Activated naive CD4-positive, alpha-beta T cell treated with anti-CD3 and anti-CD28 coated beads, Interleukin-2, amount 50 U/mL, for 72 hours (primary cell): ENCODE results near the gene DYNC1I2. TPM values are rescaled to one million over a fixed set of nuclear protein-coding genes. Genes with fewer than 3 reads are reported as not detected.
A peak's percentile ranks its signal among the peaks of the same experiment; 100 is the strongest.

Source experiments
- ATAC-seq, 2 donors: fragments of 150-1000 bp; cut with Tn5 transposase; 2 replicates each; pipeline ENCODE4 v1.10.0; 2021; ENCODE audit warnings: mild to moderate bottlenecking in 2 of 2, moderate library complexity in 2 of 2
- DNase-seq, 2 donors: peaks; one replicate each; pipeline ENCODE4 v3.0.0; 2021 to 2022; ENCODE audit warnings: low spot score in 2 of 2
- H3K27ac Mint-ChIP-seq, 2 donors: one replicate each; pipeline ENCODE4 v1.8.0; 2022; ENCODE audit warnings: mild to moderate bottlenecking in 2 of 2, mixed read lengths in 2 of 2
- H3K36me3 Mint-ChIP-seq, 2 donors: one replicate each; pipeline ENCODE4 v1.8.0; 2022; ENCODE audit warnings: mixed read lengths in 2 of 2
- H3K9me3 Mint-ChIP-seq, 2 donors: one replicate each; pipeline ENCODE4 v1.8.0; 2022; ENCODE audit warnings: mixed read lengths in 2 of 2
- total RNA-seq, 2 donors: library from RNA; stranded (reverse); gene quantifications; one replicate each; pipeline ENCODE4 v1.2.3, GENCODE V29; 2022

Gene DYNC1I2
- total RNA-seq, 2 donors from 2014 or later = 25.5 to 52.9 TPM

DNA sequence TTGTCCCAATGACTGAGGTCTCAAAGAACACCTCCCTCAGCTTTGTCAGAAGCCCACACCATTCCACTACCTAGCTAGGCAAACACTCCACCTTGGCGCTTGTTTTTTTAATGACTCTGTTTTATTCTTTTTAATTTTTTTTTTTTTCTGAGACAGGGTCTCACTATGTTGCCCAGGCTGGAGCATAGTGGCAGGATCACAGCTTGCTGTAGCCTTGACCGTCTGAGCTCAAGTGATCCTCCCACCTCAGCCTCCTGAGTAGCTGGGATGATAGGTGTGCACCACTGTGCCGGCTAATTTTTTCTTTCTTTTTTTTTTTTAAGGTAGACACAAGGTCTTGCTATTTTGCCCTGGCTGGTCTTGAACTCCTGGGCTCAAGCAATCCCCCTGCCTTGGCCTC lies 104.9 kb downstream of the DYNC1I2 start:
- Mint-ChIP-seq H3K9me3 (no peaks in the 10 kb centered on the region), H3K27ac (no peak overlapping the region), H3K36me3 (peaks cover 5 to 11% of the 10 kb centered on the region in 2 donors)
- no peak for ATAC-seq
- no peak for DNase-seq

DNA sequence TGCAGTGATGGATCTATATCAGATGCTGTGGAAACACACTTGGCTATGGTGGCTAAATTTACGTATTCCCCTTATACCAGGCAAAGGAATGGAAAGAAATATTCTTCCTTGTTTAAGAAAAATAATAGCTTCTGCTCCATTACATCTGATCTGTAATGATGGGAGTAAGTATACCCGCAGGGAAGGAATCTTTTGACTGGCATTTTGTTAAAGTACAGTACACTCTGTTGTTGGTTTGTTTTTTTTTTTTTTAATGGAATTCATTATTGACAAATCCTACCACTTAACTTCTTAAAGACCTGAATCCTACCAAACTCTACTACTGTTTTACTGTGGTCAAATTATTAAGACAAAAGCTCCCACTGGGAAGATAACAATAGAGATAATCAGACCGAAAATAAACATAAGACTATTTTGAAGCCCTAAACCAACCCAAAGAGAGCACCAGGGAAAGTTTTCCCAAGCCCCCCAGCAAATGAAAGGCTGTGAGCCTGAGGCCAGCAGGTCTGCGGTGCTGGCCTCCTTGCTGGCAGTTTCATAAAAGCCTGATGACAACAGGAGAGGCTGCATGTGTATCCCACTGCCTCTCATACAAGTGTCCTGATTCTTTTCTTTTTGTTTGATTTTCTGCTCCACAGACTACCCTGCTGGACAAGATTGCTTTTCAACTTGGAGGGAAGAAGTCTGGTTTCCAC lies 105.8 kb downstream of the DYNC1I2 start:
- H3K9me3 Mint-ChIP-seq = no peaks in the 10 kb centered on the region
- DNase-seq (no peak), ATAC-seq (no peak)
- H3K36me3 Mint-ChIP-seq = peaks cover 0 to 11% of the 10 kb centered on the region in 2 donors
- no peak overlapping the region for H3K27ac Mint-ChIP-seq

DNA sequence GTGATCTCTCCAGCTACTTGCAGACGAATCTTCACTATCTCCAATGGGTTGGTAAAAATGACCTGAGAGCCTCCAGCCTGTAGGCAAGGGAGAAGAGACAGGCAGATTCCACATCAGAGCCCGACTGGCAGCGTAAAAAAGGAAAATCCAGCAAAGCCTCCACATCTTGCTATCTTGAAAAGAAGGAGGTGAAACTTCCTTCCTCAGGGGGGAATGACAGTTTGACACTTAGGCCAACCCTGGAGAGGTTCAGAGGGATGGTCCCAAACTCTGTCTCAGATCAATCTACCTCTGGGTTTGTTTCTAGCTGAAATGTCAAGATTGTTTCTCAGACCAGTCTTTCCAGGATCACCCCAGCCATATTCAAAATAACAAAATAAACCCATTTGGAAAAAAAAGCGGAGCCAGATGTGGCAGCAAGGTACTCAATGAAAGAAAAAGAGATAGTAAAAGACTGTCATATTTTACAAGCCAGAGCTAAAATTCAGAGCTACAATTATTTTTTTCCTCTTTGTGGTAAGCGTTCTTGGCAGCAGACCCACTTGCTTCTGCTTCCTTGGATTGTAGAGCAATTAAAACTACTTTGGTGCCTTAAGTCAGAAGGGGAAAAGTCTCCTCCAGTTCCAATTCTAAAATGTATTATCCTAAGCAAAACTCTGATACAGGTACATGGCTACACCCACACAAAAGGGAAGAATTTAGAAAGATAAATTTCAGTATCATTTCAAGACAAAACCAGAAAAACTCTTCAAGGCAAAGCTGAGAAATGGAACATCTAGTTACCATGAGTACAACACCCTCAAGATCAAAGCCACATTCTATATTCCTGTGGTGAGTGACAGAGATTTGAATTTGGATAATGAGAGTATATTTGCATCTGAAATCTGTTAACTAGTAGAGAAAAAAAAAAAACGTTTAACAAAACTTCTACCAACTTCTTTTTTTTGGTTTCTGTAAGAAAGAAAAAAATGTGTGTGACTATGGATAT lies 106.7 kb downstream of the DYNC1I2 start:
- ATAC-seq (peak; percentile 52 to 84), DNase-seq (no peak)
- no peaks in the 10 kb centered on the region for H3K9me3 Mint-ChIP-seq
- no peak overlapping the region for H3K27ac Mint-ChIP-seq
- H3K36me3 Mint-ChIP-seq = peaks cover 0 to 11% of the 10 kb centered on the region in 2 donors

DNA sequence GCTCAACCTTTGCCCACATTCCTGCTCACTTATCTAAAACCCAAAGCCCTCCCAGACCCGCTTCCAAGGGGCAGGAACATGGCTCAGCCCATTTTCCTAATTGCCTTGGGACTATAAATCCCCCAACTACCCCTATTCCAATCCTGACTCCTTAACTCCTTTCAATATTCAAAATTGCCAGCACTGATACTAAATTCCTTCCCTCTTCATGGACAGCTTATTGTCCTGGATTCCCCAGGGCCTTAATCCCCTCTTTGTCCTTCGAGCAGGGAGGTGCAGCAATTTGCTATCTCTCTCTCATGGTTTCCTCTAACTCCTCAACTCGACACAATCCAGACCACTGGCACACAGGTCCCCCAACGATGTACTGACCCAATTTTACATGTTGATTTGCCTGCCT lies 107.6 kb downstream of the DYNC1I2 start:
- no peak for ATAC-seq
- Mint-ChIP-seq H3K9me3 (no peaks in the 10 kb centered on the region), H3K36me3 (peaks cover 0 to 11% of the 10 kb centered on the region in 2 donors), H3K27ac (peak overlapping the region in 1 of 2 donors; percentile 2)
- no peak for DNase-seq

Other genes starting within 250 kb of the DYNC1I2 start
- gene CYBRD1, start 165.0 kb upstream of the DYNC1I2 start, total RNA-seq = 1 to 10 TPM in 1 of 2 donors, under 1 TPM in 1; 0.27 to 1.9 TPM
- 10 to 100 TPM; 13.6 to 33.3 TPM for gene SLC25A12, start 206.8 kb downstream of the DYNC1I2 start, total RNA-seq
- gene HAT1, start 235.0 kb downstream of the DYNC1I2 start, total RNA-seq = 10 to 100 TPM; 75.4 to 76.2 TPM